GM12875 (cell line): ENCODE results near the gene RLF.
"Not testable (repeated sequence)": the region's sequence is repeated elsewhere in the genome, so short reads cannot be mapped to it uniquely, and the experiment has no call there.

ENCODE experiments used
- H3K4me3 ChIP-seq: one replicate; pipeline ENCODE4 v1.5.1; 2011; ENCODE audit warnings: low read depth, low read length, control low read depth
- CTCF ChIP-seq: IDR thresholded peaks from 2 replicates; pipeline ENCODE4 v1.5.1; 2011; ENCODE audit warnings: low read depth, mild to moderate bottlenecking, control low read depth, inconsistent platforms, low read length, moderate library complexity, borderline replicate concordance; ENCODE audit not compliant: insufficient read depth

The RLF gene

GRCh38 chr1:40204856-40205255 lies 43.7 kb downstream of the RLF start:
- no peak for TF ChIP-seq CTCF
- no peak overlapping the region for H3K4me3 ChIP-seq

- H3K4me3 ChIP-seq: no peak overlapping the region
- TF ChIP-seq CTCF: no peak
Measured at GRCh38 chr1:40210511-40211204, 49.5 kb downstream of the RLF start.

GRCh38 chr1:40218333-40218732 lies 57.1 kb downstream of the RLF start:
- H3K4me3 ChIP-seq: no peak overlapping the region
- no peak for TF ChIP-seq CTCF

- H3K4me3 ChIP-seq: not testable (repeated sequence)
Measured at GRCh38 chr1:40221471-40221905, 60.3 kb downstream of the RLF start.

GRCh38 chr1:40221977-40222772 lies 61.0 kb downstream of the RLF start:
- TF ChIP-seq CTCF: no peak
- H3K4me3 ChIP-seq: no peak overlapping the region

- H3K4me3 ChIP-seq: no peak overlapping the region
- TF ChIP-seq CTCF: no peak
Measured at GRCh38 chr1:40224040-40224439, 62.9 kb downstream of the RLF start.

GRCh38 chr1:40226192-40226591 lies 65.0 kb downstream of the RLF start:
- TF ChIP-seq CTCF: no peak
- no peak overlapping the region for H3K4me3 ChIP-seq
